ENCODE measurements around the gene XAB2. TPM values are rescaled to one million over a fixed set of nuclear protein-coding genes. Genes with fewer than 3 reads are reported as not detected.
A peak's percentile ranks its signal among the peaks of the same experiment; 100 is the strongest.

The XAB2 gene
- total and polyA plus RNA-seq, 9 donors, result 4.2 to 71.7 (median 50.8) TPM

DNA sequence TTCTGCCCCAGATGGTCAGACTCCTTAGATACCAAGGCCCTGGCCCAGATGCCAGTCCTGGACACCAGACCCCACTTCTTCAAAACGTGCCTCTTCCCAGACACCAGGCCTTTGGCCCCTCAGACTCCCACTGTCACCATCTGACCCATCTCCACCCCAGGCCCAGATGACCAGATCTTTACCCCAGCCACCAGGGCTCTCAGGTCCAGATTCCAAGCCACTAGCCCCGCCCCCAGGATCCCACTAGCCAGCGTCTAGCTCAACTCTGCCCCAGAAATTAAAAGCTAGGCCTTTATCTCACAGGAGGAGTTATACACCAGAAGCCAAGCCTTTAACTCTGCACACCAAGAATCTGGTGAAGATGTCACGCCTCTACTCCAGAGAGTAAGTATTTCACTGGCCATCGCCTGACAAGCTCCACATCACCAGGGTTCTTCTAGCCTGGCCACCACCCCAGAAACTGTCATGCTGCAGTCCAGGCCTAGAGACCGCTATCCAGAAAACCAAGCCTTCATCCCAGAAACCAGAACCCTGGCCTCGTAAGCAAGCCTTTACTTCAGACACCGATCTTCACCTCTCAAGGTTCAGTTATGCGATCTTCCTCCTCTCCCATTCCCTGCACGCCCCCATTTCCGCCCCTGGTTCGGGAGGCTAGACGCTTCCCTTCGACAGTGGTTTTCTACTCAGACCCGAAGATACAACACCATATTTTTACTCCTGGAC, 595 bp downstream of the XAB2 start:
- no peaks in the 10 kb centered on the region for H3K36me3 ChIP-seq
- peak overlapping the region in 1 of 2 donors; percentile 80 for H3K27ac ChIP-seq
- H3K27me3 ChIP-seq, result no peaks in the 10 kb centered on the region
- TF ChIP-seq CTCF (IDR thresholded peaks at IDR 0.05) (no peak), EP300 (IDR thresholded peaks at IDR 0.05) (no peak), POLR2A (IDR thresholded peaks at IDR 0.05) (no peak)
- WGBS, 3 donors, result 3 to 5% (median 4%) methylated on average over 15 of the region's 15 CpGs
- DNase-seq, result no peak
- peak overlapping the region; percentile 68 for H3K4me3 ChIP-seq
- intact Hi-C loops (cut with DNase I), result no loop called here
- H3K9me3 ChIP-seq, result no peaks in the 10 kb centered on the region
- peaks cover 13% of the 10 kb centered on the region for H3K4me1 ChIP-seq (ENCODE audit: insufficient read depth)

- TF ChIP-seq POLR2A (IDR thresholded peaks at IDR 0.05), result no peak
- no peak for TF ChIP-seq EP300 (IDR thresholded peaks at IDR 0.05)
- TF ChIP-seq CTCF (IDR thresholded peaks at IDR 0.05), result no peak
- Histone ChIP-seq H3K4me1 (ENCODE audit: insufficient read depth) (peaks cover 13% of the 10 kb centered on the region), H3K27me3 (no peaks in the 10 kb centered on the region), H3K4me3 (no peak overlapping the region), H3K36me3 (no peaks in the 10 kb centered on the region), H3K9me3 (no peaks in the 10 kb centered on the region), H3K27ac (no peak overlapping the region)
- DNase-seq, result no peak
- 91 to 93% (median 93%) methylated on average over 21 to 24 of the region's 24 CpGs for WGBS, 3 donors
- intact Hi-C loops (cut with DNase I), result no loop called here
These were observed 2.2 kb downstream of the XAB2 start for GRCh38 chr19:7627166-7627565.

DNA sequence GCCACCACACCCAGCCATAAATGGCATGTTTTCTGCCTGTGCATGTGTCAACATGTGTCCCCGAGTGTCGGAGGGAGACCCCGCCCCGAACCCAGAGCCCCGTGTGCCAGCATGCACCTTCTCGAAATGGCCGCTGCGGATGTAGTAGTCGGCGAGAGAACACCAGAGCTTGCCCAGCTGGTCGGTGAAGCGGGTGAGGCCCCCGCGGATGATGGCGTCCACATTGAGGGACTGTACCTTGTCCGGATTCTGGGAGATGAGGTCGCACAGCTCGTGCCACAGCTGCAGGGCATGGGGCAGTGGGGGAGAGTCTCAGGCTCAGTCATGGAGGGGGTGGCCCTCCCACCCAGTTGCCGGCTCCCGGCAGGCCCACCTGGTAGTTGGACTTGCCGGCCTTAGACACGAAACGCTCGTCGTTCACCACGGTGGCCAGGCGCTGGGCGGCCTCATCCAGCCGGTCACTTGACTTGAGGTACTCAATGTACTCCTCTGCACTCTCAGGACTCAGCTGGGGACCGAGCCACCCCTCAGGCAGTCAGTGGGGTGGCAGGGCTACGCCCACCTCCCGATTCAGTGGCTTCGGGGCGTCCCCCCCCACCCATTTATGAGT, 3.5 kb downstream of the XAB2 start:
- no peak for DNase-seq
- 94 to 95% (median 94%) methylated on average over 34 of the region's 34 CpGs for WGBS, 3 donors

DNA sequence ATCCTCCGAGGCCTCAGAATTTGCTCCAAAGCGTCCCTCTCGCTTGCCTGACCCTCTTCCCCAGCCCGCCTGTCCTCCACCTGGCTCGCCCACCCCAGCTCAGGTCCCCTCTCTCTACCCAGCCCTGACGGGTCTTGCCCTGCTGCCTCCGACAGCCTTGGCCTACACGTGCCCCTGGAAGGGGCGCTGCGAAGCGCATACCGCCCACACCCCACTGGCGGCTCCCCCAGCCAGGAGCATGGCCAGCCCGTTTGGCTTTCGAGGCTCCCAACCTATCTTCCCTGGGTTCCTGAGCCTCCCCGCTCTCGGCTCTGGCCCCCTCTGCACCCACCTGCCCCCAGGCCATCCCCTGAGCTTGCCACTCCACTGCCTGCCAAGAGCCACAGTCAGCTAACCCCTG, 4.5 kb downstream of the XAB2 start:
- DNase-seq, result no peak
- Histone ChIP-seq H3K36me3 (no peaks in the 10 kb centered on the region), H3K27ac (no peak overlapping the region), H3K4me3 (no peak overlapping the region), H3K9me3 (no peaks in the 10 kb centered on the region), H3K27me3 (no peaks in the 10 kb centered on the region), H3K4me1 (ENCODE audit: insufficient read depth) (peaks cover 7% of the 10 kb centered on the region)
- no peak for TF ChIP-seq CTCF (IDR thresholded peaks at IDR 0.05)
- no peak for TF ChIP-seq POLR2A (IDR thresholded peaks at IDR 0.05)
- TF ChIP-seq EP300 (IDR thresholded peaks at IDR 0.05), result no peak
- 79 to 82% (median 81%) methylated on average over 16 to 17 of the region's 17 CpGs for WGBS, 3 donors
- intact Hi-C loops (cut with DNase I), result no loop called here

More for the DNA sequence above, 3.5 kb downstream of the XAB2 start:
- H3K9me3 ChIP-seq, result no peaks in the 10 kb centered on the region
- H3K27ac ChIP-seq, result no peak overlapping the region
- intact Hi-C loops (cut with DNase I), result no loop called here
- no peaks in the 10 kb centered on the region for H3K27me3 ChIP-seq
- TF ChIP-seq EP300 (IDR thresholded peaks at IDR 0.05), result no peak
- no peak for TF ChIP-seq CTCF (IDR thresholded peaks at IDR 0.05)
- TF ChIP-seq POLR2A (IDR thresholded peaks at IDR 0.05), result no peak
- H3K4me3 ChIP-seq, result no peak overlapping the region
- peaks cover 13% of the 10 kb centered on the region for H3K4me1 ChIP-seq (ENCODE audit: insufficient read depth)
- H3K36me3 ChIP-seq, result no peaks in the 10 kb centered on the region

All from ovary (tissue), 9 donors.